GM19467 (cell line): ENCODE data around the gene PVR.
"Not testable (repeated sequence)": the region's sequence is repeated elsewhere in the genome, so short reads cannot be mapped to it uniquely, and the experiment has no call there.

Experiments used
- ATAC-seq: cut with Tn5 transposase; IDR thresholded peaks from one replicate; pipeline ENCODE4 v1.9.1; 2021; ENCODE audit warnings: mild to moderate bottlenecking, moderate library complexity; ENCODE audit not compliant: unreplicated experiment

Gene PVR

GRCh38 chr19:44643605-44644401 lies at the start of gene PVR:
PVR (plus strand) TSS chr19:44643910; CDS start chr19:44644097, 187 bp downstream.
- no peak for ATAC-seq

GRCh38 chr19:44596428-44597130 lies 47.1 kb upstream of the PVR start:
- ATAC-seq, result no peak

GRCh38 chr19:44597131-44597491 lies 46.6 kb upstream of the PVR start:
- ATAC-seq, result no peak

- ATAC-seq, result no peak
These were observed 45.4 kb upstream of the PVR start for GRCh38 chr19:44598355-44598754.

- ATAC-seq, result no peak
These were observed 44.8 kb upstream of the PVR start for GRCh38 chr19:44598880-44599279.

- no peak for ATAC-seq
These were observed 43.2 kb upstream of the PVR start for GRCh38 chr19:44600466-44600865.

- ATAC-seq, result no peak
These were observed 41.6 kb upstream of the PVR start for GRCh38 chr19:44602081-44602480.

- no peak for ATAC-seq
These were observed 40.3 kb upstream of the PVR start for GRCh38 chr19:44603201-44603945.

GRCh38 chr19:44604241-44604640 lies 39.5 kb upstream of the PVR start:
- ATAC-seq, result no peak

GRCh38 chr19:44605547-44605946 lies 38.2 kb upstream of the PVR start:
- no peak for ATAC-seq

- ATAC-seq, result no peak
These were observed 36.7 kb upstream of the PVR start for GRCh38 chr19:44607049-44607448.

GRCh38 chr19:44607917-44608316 lies 35.8 kb upstream of the PVR start:
- no peak for ATAC-seq

GRCh38 chr19:44608391-44608821 lies 35.3 kb upstream of the PVR start:
- no peak for ATAC-seq

- ATAC-seq, result no peak
These were observed 34.5 kb upstream of the PVR start for GRCh38 chr19:44609219-44609618.

GRCh38 chr19:44610497-44610896 lies 33.2 kb upstream of the PVR start:
- ATAC-seq, result not testable (repeated sequence)

GRCh38 chr19:44611812-44612295 lies 31.9 kb upstream of the PVR start:
- no peak for ATAC-seq

GRCh38 chr19:44613295-44614178 lies 30.2 kb upstream of the PVR start, which contains the start of gene IGSF23:
IGSF23 (plus strand) TSS chr19:44613563; CDS start chr19:44613646, 83 bp downstream.
- no peak for ATAC-seq

- no peak for ATAC-seq
These were observed 29.4 kb upstream of the PVR start for GRCh38 chr19:44614313-44614712.

GRCh38 chr19:44615863-44616247 lies 27.9 kb upstream of the PVR start:
- no peak for ATAC-seq

GRCh38 chr19:44617110-44617880 lies 26.4 kb upstream of the PVR start:
- no peak for ATAC-seq
